ENCODE data around the gene PNPLA8.

The PNPLA8 gene

DNA sequence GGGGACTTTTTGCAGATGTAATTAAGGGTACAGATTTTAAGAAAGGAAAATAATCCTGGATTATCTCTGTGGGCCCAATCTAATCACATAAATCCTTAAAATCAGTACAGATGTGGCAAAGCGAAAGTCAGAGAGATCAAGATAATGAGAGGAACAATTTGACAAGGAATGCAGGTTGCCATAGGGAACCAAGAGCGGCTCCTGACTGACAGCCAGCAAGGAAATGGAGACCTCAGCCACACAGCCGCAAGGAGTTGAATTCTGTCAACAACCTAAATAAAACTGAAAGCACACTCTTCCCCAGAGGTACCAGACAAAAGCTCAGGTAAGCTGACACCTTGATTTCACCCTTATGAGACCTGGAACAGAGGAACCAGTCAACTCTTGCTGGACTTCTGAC lies 3.4 kb upstream of the PNPLA8 start:
- no peak for DNase-seq (ENCODE audit: low read depth)
- H3K4me3 ChIP-seq (ENCODE audit: low read depth, low read length), result no peak overlapping the region

DNA sequence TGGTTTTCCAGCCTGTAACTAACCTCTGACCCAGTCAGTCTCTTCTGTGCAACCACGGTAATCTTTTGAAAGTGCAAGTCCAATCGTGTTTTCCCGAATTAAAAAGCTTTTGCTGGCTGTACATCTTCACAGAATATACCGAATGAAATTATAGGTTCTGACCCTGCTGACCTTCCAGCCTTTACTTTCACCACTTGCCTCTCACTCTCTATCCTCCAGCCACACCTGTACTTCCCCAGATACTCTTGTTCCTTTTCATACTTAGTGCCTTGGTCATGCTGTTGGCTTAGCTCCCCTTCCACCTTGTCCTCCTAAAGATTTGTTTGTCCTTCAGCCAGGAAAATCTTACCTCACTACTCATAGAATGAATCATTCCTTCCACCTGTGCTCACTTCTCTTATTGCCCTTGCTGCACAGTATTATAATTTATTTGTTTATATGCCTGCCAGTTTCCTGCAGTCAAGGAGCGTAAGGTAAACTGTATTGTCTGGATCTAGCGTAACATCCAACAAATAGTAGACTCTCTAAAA lies 2.3 kb upstream of the PNPLA8 start:
- TF ChIP-seq, protein P1, sequence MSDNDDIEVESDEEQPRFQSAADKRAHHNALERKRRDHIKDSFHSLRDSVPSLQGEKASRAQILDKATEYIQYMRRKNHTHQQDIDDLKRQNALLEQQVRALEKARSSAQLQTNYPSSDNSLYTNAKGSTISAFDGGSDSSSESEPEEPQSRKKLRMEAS (IDR thresholded peaks at IDR 0.05; ENCODE audit: low read depth, low read length), result no peak
- TF ChIP-seq, protein P2, sequence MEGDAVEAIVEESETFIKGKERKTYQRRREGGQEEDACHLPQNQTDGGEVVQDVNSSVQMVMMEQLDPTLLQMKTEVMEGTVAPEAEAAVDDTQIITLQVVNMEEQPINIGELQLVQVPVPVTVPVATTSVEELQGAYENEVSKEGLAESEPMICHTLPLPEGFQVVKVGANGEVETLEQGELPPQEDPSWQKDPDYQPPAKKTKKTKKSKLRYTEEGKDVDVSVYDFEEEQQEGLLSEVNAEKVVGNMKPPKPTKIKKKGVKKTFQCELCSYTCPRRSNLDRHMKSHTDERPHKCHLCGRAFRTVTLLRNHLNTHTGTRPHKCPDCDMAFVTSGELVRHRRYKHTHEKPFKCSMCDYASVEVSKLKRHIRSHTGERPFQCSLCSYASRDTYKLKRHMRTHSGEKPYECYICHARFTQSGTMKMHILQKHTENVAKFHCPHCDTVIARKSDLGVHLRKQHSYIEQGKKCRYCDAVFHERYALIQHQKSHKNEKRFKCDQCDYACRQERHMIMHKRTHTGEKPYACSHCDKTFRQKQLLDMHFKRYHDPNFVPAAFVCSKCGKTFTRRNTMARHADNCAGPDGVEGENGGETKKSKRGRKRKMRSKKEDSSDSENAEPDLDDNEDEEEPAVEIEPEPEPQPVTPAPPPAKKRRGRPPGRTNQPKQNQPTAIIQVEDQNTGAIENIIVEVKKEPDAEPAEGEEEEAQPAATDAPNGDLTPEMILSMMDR (IDR thresholded peaks at IDR 0.05; ENCODE audit: low read depth, low read length), result no peak
- TF ChIP-seq MYC (IDR thresholded peaks at IDR 0.05; ENCODE audit: low read depth, low read length), result no peak
- no peak for TF ChIP-seq POLR2A (IDR thresholded peaks at IDR 0.05; ENCODE audit: extremely low read depth, insufficient read length)
- DNase-seq (ENCODE audit: low read depth), result no peak
- H3K4me3 ChIP-seq (ENCODE audit: low read depth, low read length), result no peak overlapping the region

More for the DNA sequence above, 3.4 kb upstream of the PNPLA8 start:
- TF ChIP-seq, protein P1 (IDR thresholded peaks at IDR 0.05; ENCODE audit: low read depth, low read length), result no peak
- TF ChIP-seq MYC (IDR thresholded peaks at IDR 0.05; ENCODE audit: low read depth, low read length) (no peak), POLR2A (IDR thresholded peaks at IDR 0.05; ENCODE audit: extremely low read depth, insufficient read length) (no peak)
- TF ChIP-seq, protein P2 (IDR thresholded peaks at IDR 0.05; ENCODE audit: low read depth, low read length), result no peak

DNA sequence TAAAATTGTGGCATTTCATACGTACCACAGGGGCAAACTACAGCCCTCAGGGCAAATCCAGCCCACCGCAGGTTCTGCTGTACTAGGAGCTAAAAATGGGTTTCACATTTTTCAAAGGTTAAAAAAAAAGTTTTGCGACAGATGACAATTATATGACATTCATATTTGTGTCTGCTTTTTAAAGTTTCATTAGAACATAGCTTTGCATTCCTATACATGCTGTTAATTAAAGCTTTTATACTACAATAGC lies 758 bp upstream of the PNPLA8 start:
- no peak for DNase-seq (ENCODE audit: low read depth)
- TF ChIP-seq MYC (IDR thresholded peaks at IDR 0.05; ENCODE audit: low read depth, low read length), result no peak
- TF ChIP-seq POLR2A (IDR thresholded peaks at IDR 0.05; ENCODE audit: extremely low read depth, insufficient read length), result no peak
- TF ChIP-seq, protein P2 (IDR thresholded peaks at IDR 0.05; ENCODE audit: low read depth, low read length), result no peak
- TF ChIP-seq, protein P1 (IDR thresholded peaks at IDR 0.05; ENCODE audit: low read depth, low read length), result no peak
- peak overlapping the region; percentile 79 for H3K4me3 ChIP-seq (ENCODE audit: low read depth, low read length)

DNA sequence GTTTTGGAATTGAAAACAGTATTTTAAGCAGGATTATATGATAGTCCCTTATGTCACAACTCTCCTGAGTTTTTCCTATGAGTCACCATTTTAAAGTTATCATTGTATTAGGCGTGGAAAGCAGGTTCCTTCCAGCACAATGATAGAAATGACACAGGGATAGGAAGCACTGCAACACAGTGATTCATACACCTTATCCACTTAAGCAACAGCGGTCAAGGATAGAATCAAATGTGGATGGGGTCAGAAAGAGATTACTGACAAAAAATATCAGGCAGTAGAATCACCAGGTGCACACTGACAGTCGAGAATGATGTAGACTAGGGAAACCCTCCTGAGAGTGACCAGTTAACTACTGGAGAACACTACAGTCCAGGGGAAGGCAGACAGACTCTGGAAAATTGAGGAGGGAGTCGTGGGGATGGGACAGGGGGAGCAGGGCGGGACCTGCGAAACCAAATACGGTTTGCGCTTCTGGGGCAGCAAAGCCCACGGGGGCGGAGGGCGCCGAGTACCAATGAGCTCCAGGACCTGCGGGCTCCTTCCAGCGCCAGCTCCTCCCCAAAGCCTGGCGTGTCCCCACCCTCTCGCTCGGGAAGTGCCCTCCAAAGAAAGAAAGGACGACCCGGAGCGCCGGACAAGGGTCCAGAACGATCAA lies 479 bp downstream of the PNPLA8 start:
- TF ChIP-seq, protein P1 (IDR thresholded peaks at IDR 0.05; ENCODE audit: low read depth, low read length), result peak; percentile 24; the same call in 1 of the 2 replicates
- TF ChIP-seq, protein P2 (IDR thresholded peaks at IDR 0.05; ENCODE audit: low read depth, low read length), result no peak
- peak overlapping the region; percentile 88 for H3K4me3 ChIP-seq (ENCODE audit: low read depth, low read length)
- peak; percentile 57 for DNase-seq (ENCODE audit: low read depth)

DNA sequence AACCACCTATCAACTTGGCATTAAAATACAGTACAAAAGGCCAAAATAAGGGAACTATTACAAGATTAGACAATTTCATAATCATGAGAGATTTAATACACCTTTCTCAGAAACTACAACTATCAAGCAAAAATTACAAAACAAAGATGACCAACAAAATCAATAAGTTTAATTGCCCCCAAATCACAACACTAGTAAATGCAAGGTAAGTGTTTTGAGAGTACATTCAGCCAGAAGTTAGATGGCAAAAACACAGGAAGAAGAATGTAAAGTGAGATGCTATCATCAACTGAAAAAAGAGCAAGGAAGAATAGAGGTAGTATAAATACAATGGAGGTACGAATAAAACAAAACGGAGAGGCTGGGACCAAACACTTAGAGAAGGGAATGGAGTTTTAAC lies 3.2 kb downstream of the PNPLA8 start:
- TF ChIP-seq, protein P1 (IDR thresholded peaks at IDR 0.05; ENCODE audit: low read depth, low read length), result no peak
- TF ChIP-seq POLR2A (IDR thresholded peaks at IDR 0.05; ENCODE audit: extremely low read depth, insufficient read length) (no peak), MYC (IDR thresholded peaks at IDR 0.05; ENCODE audit: low read depth, low read length) (no peak)
- TF ChIP-seq, protein P2 (IDR thresholded peaks at IDR 0.05; ENCODE audit: low read depth, low read length), result no peak
- DNase-seq (ENCODE audit: low read depth), result no peak
- H3K4me3 ChIP-seq (ENCODE audit: low read depth, low read length), result no peak overlapping the region
